OCI-LY7 (cell line): ENCODE data around the gene HHEX. TPM values are rescaled to one million over a fixed set of nuclear protein-coding genes. Genes with fewer than 3 reads are reported as not detected.
A peak's percentile ranks its signal among the peaks of the same experiment; 100 is the strongest.

Experiments
- BruUV-seq: library from RNA; stranded (reverse); fragments of 400-500 nt; replicated peaks from 2 replicates; lab custom pipeline; 2021; lab: Mats Ljungman, UMichigan
- CTCF ChIA-PET: fragments of 300-600 bp; sonication (Branson Sonifier 250); formaldehyde crosslinking; loops from one replicate; lab custom pipeline; 2022; ENCODE audit warnings: antibody characterized with exemption; ENCODE audit not compliant: unreplicated experiment; lab: Charles Lee
- POLR2A ChIA-PET: fragments of 300-600 bp; sonication (Branson Sonifier 250); formaldehyde crosslinking; loops from one replicate; lab custom pipeline; 2022; ENCODE audit warnings: antibody characterized with exemption; lab: Charles Lee
- DNase-seq: peaks from one replicate; pipeline ENCODE4 v3.0.0-alpha.2; 2015; ENCODE audit warnings: low spot score
- H2AFZ ChIP-seq: fragments of 200-600 bp; sonication (generic), shearing (Covaris generic); 2 replicates; pipeline ENCODE4 v1.6.1; 2014; ENCODE audit warnings: mild to moderate bottlenecking, antibody characterized with exemption, low read length, moderate library complexity
- H3K27ac ChIP-seq: fragments of 200-600 bp; sonication (generic); 2 replicates; pipeline ENCODE4 v1.5.1; 2014; ENCODE audit warnings: mixed run types, low read depth, mild to moderate bottlenecking, moderate library complexity, low read length, inconsistent platforms; ENCODE audit not compliant: poor library complexity, severe bottlenecking
- H3K36me3 ChIP-seq: fragments of 200-600 bp; sonication (generic); 2 replicates; pipeline ENCODE4 v1.6.1; 2014; ENCODE audit warnings: mild to moderate bottlenecking, antibody characterized with exemption, low read length, moderate library complexity, mixed read lengths; ENCODE audit not compliant: insufficient read depth
- H3K4me1 ChIP-seq: fragments of 200-600 bp; sonication (generic); 2 replicates; pipeline ENCODE4 v1.5.1; 2014; ENCODE audit warnings: mild to moderate bottlenecking, low read length; ENCODE audit not compliant: insufficient read depth, poor library complexity, severe bottlenecking
- H3K4me2 ChIP-seq: fragments of 200-600 bp; sonication (generic); 2 replicates; pipeline ENCODE4 v1.6.1; 2014; ENCODE audit warnings: mild to moderate bottlenecking, low read length
- H3K4me3 ChIP-seq: fragments of 200-600 bp; sonication (generic); 2 replicates; pipeline ENCODE4 v1.5.1; 2014; ENCODE audit warnings: mild to moderate bottlenecking, low read depth, low read length; ENCODE audit not compliant: poor library complexity, severe bottlenecking
- H3K79me2 ChIP-seq: fragments of 200-600 bp; sonication (generic); 2 replicates; pipeline ENCODE4 v1.6.1; 2016; ENCODE audit warnings: low read depth, mild to moderate bottlenecking, low read length, moderate library complexity, mixed read lengths; ENCODE audit not compliant: insufficient read depth
- H3K9me2 ChIP-seq: fragments of 200-600 bp; sonication (generic); 2 replicates; pipeline ENCODE4 v1.6.1; 2016; ENCODE audit warnings: mild to moderate bottlenecking, low read length, mixed read lengths; ENCODE audit not compliant: insufficient read depth
- H3K9me3 ChIP-seq: fragments of 200-600 bp; sonication (generic); 2 replicates; pipeline ENCODE4 v1.6.1; 2014; ENCODE audit warnings: mild to moderate bottlenecking, mixed run types, low read length, mixed read lengths
- H4K20me1 ChIP-seq: fragments of 200-600 bp; sonication (generic); 2 replicates; pipeline ENCODE4 v1.6.1; 2014; ENCODE audit warnings: mild to moderate bottlenecking, antibody characterized with exemption, low read length, moderate library complexity, mixed read lengths; ENCODE audit not compliant: insufficient read depth
- EZH2phosphoT487 ChIP-seq: fragments of 200-600 bp; sonication (generic); IDR thresholded peaks from 2 replicates; pipeline ENCODE4 v1.6.1; 2018; ENCODE audit warnings: low read depth, borderline replicate concordance, mild to moderate bottlenecking, mixed run types, antibody characterized with exemption, low read length, moderate library complexity, mixed read lengths
- intact Hi-C: fragments of 100-400 bp; cut with micrococcal nuclease; formaldehyde crosslinking; loops from one replicate; pipeline ENCODE4 v1.10.0; 2022; ENCODE audit not compliant: unreplicated experiment
- total RNA-seq, 2 experiments: library from RNA; depleted of rRNA in 1 of 2; stranded (reverse); fragments of >200 nt in 1 of 2; shearing (Covaris generic) in 1 of 2; gene quantifications; 2 replicates each; pipeline ENCODE4 v1.2.3, GENCODE V29; 2014 to 2022
- TF ChIP-seq, protein P1 (sequence below): fragments of 200-600 bp; sonication (generic); conservative IDR thresholded peaks from 2 replicates; pipeline ENCODE4 v1.5.1; 2014; ENCODE audit warnings: mild to moderate bottlenecking, antibody characterized with exemption, low read length, moderate library complexity, mixed read lengths

Gene HHEX
- total RNA-seq, 2 experiments from 2014 or later: 1.6 to 2.8 TPM

GRCh38 chr10:92729886-92730285 is 40.1 kb downstream of the HHEX start:
- no TSS peak for BruUV-seq
- ChIA-PET CTCF (interaction anchor here (1.2 kb wide), 1 partner anchor 14 kb away, joined by 4 read pairs; no protein-coding TSS in a partner anchor), POLR2A (interaction anchor here (0.6 to 4.3 kb wide), 9 partner anchors 10 to 130 kb away, joined by 3 to 20 read pairs (median 7); no protein-coding TSS in a partner anchor)
- H3K36me3 ChIP-seq: no peaks in the 10 kb centered on the region
- no peaks in the 10 kb centered on the region for H3K9me3 ChIP-seq
- TF ChIP-seq, protein P1, sequence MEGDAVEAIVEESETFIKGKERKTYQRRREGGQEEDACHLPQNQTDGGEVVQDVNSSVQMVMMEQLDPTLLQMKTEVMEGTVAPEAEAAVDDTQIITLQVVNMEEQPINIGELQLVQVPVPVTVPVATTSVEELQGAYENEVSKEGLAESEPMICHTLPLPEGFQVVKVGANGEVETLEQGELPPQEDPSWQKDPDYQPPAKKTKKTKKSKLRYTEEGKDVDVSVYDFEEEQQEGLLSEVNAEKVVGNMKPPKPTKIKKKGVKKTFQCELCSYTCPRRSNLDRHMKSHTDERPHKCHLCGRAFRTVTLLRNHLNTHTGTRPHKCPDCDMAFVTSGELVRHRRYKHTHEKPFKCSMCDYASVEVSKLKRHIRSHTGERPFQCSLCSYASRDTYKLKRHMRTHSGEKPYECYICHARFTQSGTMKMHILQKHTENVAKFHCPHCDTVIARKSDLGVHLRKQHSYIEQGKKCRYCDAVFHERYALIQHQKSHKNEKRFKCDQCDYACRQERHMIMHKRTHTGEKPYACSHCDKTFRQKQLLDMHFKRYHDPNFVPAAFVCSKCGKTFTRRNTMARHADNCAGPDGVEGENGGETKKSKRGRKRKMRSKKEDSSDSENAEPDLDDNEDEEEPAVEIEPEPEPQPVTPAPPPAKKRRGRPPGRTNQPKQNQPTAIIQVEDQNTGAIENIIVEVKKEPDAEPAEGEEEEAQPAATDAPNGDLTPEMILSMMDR: no peak
- TF ChIP-seq EZH2phosphoT487: no peak
- H3K27ac ChIP-seq: peak overlapping the region; percentile 79
- H3K79me2 ChIP-seq: no peaks in the 10 kb centered on the region
- no peaks in the 10 kb centered on the region for H4K20me1 ChIP-seq
- no peaks in the 10 kb centered on the region for H3K9me2 ChIP-seq
- H3K4me1 ChIP-seq: peaks cover 76% of the 10 kb centered on the region
- no peak overlapping the region; the same call in 1 of the 2 replicates for H2AFZ ChIP-seq
- peak overlapping the region; percentile 30 for H3K4me3 ChIP-seq
- DNase-seq: peak; percentile 90
- peak overlapping the region; percentile 67 for H3K4me2 ChIP-seq
- intact Hi-C loops: loop anchor here (1.0 kb wide), 3 partner anchors 12 to 57 kb away; no protein-coding TSS in a partner anchor

DNA sequence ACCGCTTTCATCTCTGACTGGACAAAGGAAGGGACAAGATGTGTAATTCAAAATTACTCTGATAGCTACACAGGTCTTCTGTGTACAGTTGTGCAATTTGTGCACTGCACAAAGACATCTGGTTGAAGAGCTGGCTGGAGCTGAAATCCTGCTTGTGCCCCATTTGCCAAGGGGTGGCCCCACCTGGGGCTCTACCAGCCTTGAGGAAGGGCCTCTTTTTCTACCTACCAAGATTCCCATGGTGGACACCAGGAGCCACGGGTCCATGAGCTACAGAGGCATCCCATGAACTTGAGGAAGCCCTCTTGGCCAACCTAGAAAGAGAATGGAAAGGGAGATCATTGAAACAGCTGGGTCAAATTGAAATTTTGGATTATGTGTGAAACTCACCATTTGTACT is 43.2 kb downstream of the HHEX start:
- H3K36me3 ChIP-seq: no peaks in the 10 kb centered on the region
- H4K20me1 ChIP-seq: no peaks in the 10 kb centered on the region
- H2AFZ ChIP-seq: no peak overlapping the region
- H3K4me2 ChIP-seq: peak overlapping the region; percentile 6; the same call in 1 of the 2 replicates
- TF ChIP-seq, protein P1: no peak
- TF ChIP-seq EZH2phosphoT487: no peak
- no peaks in the 10 kb centered on the region for H3K9me3 ChIP-seq
- H3K9me2 ChIP-seq: no peaks in the 10 kb centered on the region
- peaks cover 93% of the 10 kb centered on the region for H3K4me1 ChIP-seq
- no peak for DNase-seq
- BruUV-seq: no TSS peak
- H3K27ac ChIP-seq: no peak overlapping the region
- H3K79me2 ChIP-seq: no peaks in the 10 kb centered on the region
- no peak overlapping the region for H3K4me3 ChIP-seq
- intact Hi-C loops: no loop called here
- ChIA-PET POLR2A (interaction anchor here (0.6 to 4.5 kb wide), 4 partner anchors 9 to 45 kb away, joined by 3 to 39 read pairs (median 8); no protein-coding TSS in a partner anchor), CTCF (interaction anchor here (0.6 to 1.9 kb wide), 3 partner anchors 10 to 1962 kb away, joined by 3 to 5 read pairs (median 3); no protein-coding TSS in a partner anchor)

DNA sequence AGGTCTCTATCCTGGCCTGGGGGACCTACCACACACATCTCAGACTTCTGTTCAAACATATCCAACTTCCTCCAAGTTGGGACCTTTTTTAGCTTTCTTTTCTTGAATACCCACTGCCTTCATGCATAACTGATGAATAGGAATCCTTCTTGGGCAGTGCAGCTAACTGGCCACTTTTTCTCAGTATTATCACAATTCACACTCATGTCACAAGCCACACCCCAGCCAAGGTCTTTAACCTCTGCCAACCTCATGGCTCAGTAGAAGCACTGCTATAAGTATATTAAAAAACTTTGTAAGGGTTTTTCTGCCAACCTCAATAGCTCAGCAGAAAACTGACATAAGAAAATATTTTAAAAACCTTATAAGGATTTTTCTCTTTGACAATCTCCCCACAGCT is 44.5 kb downstream of the HHEX start:
- H4K20me1 ChIP-seq: no peaks in the 10 kb centered on the region
- no peaks in the 10 kb centered on the region for H3K9me2 ChIP-seq
- H3K36me3 ChIP-seq: no peaks in the 10 kb centered on the region; the same call in 1 of the 2 replicates
- no peaks in the 10 kb centered on the region; the same call in 1 of the 2 replicates for H3K9me3 ChIP-seq
- no peak overlapping the region for H3K27ac ChIP-seq
- H3K4me1 ChIP-seq: peaks cover 88% of the 10 kb centered on the region
- intact Hi-C loops: no loop called here
- POLR2A ChIA-PET: interaction anchor here (0.5 to 4.5 kb wide), 8 partner anchors 8 to 1598 kb away, joined by 3 to 39 read pairs (median 4); partner anchors contain the start of gene EXOC6
- no TSS peak for BruUV-seq
- DNase-seq: peak; percentile 23
- no peak overlapping the region for H2AFZ ChIP-seq
- no peaks in the 10 kb centered on the region for H3K79me2 ChIP-seq
- CTCF ChIA-PET: interaction anchor here (1.9 kb wide), 1 partner anchor 9 kb away, joined by 5 read pairs; no protein-coding TSS in a partner anchor
- H3K4me2 ChIP-seq: peak overlapping the region; percentile 31
- TF ChIP-seq, protein P1: no peak
- TF ChIP-seq EZH2phosphoT487: no peak
- H3K4me3 ChIP-seq: no peak overlapping the region
